Psoas muscle (tissue), 8 donors: ENCODE measurements around the gene SUSD4. TPM values are rescaled to one million over a fixed set of nuclear protein-coding genes. Genes with fewer than 3 reads are reported as not detected.

Experiments used
- ATAC-seq, 4 donors: fragments of 200-7000 bp; cut with Tn5 transposase; one replicate each; pipeline ENCODE4 v1.9.1; 2020; ENCODE audit warnings: moderate library complexity in 3 of 4, mild to moderate bottlenecking in 2 of 4
- DNase-seq, 2 donors: peaks; one replicate each; pipeline ENCODE4 v3.0.0-alpha.2; 2020
- H3K27ac ChIP-seq: fragments of 200-600 bp; one replicate; pipeline ENCODE4 v1.8.0; 2022
- H3K27me3 ChIP-seq, 3 donors: fragments of 200-600 bp in 1 of 3; one replicate each; pipeline versions ENCODE4 v1.6.1 to v1.8.0; 2013 to 2022; ENCODE audit warnings: low read length in 2 of 3, mild to moderate bottlenecking in 2 of 3, moderate library complexity in 1 of 3; ENCODE audit not compliant: insufficient read depth in 3 of 3
- H3K36me3 ChIP-seq, 2 donors: fragments of 200-600 bp in 1 of 2; one replicate each; pipeline versions ENCODE4 v1.6.1 to v1.8.0; 2013 to 2022; ENCODE audit warnings: low read depth in 1 of 2, mild to moderate bottlenecking in 1 of 2, moderate library complexity in 1 of 2; ENCODE audit not compliant: insufficient read depth in 1 of 2
- H3K4me1 ChIP-seq: fragments of 200-600 bp; one replicate; pipeline ENCODE4 v1.8.0; 2022
- H3K4me3 ChIP-seq: fragments of 200-600 bp; one replicate; pipeline ENCODE4 v1.8.0; 2022; ENCODE audit warnings: mild to moderate bottlenecking
- H3K9me3 ChIP-seq: fragments of 200-600 bp; one replicate; pipeline ENCODE4 v1.8.0; 2022
- whole genome bisulfite sequencing, 3 donors: extraction: QIAGEN DNeasy Blood & Tissue Kit; methylation state at CpG; one replicate each; pipeline versions ENCODE4 v1.1.6 to v1.1.7; 2013; 5-methylcytosine and 5-hydroxymethylcytosine counted together
- intact Hi-C, 2 donors: fragments of 100-400 bp; cut with DNase I; formaldehyde crosslinking; loops; one replicate each; pipeline versions ENCODE4 v1.11.0 to v1.14.2; 2022
- polyA plus RNA-seq, 3 donors: library from polyadenylated mRNA; stranded (reverse); fragments of 200-250 nt; gene quantifications; one replicate each; pipeline ENCODE4 v1.2.3, GENCODE V29; 2013
- total RNA-seq, 4 donors: library from RNA; stranded (reverse); fragmentation: NEBNext Ultra II Directional in 2 of 4; extraction: Animal tissue kit (Norgen Biotek cat#: 25700) in 2 of 4; gene quantifications; one replicate each; pipeline versions ENCODE4 v1.2.1 to v1.2.4, GENCODE V29; 2021 to 2023
- TF ChIP-seq, protein P1 (sequence below): fragments of 200-600 bp; IDR thresholded peaks from one replicate; pipeline ENCODE4 v1.8.0; 2022; ENCODE audit warnings: antibody characterized with exemption
- donor health status: healthy with polysubstance abuse.
- donor health status: DM: no; HTN: no; CAD: no; lungs with moderate emphysema.
- donor health status: Bipolar disorder and iron deficiency.
- donor health status: healthy.
- donor health status: DM: yes; HTN: yes; CAD: no.
- donor health status: DM: no; HTN: no; CAD: no.
- donor health status: DM: no; HTN: no; CAD: no.
- donor health status: DM: yes; HTN: yes; CAD: no.

Gene SUSD4
- total and polyA plus RNA-seq, 7 donors: 0.08 to 3.9 (median 0.21) TPM

- H3K27ac ChIP-seq: no peak overlapping the region
- intact Hi-C loops: no loop called here
- no peaks in the 10 kb centered on the region for H3K36me3 ChIP-seq
- DNase-seq (no peak), ATAC-seq (no peak)
- H3K4me1 ChIP-seq: no peaks in the 10 kb centered on the region
- H3K27me3 ChIP-seq: peaks cover 0 to 32% (median 10%) of the 10 kb centered on the region in 3 donors
- H3K9me3 ChIP-seq: no peaks in the 10 kb centered on the region
- TF ChIP-seq, protein P1, sequence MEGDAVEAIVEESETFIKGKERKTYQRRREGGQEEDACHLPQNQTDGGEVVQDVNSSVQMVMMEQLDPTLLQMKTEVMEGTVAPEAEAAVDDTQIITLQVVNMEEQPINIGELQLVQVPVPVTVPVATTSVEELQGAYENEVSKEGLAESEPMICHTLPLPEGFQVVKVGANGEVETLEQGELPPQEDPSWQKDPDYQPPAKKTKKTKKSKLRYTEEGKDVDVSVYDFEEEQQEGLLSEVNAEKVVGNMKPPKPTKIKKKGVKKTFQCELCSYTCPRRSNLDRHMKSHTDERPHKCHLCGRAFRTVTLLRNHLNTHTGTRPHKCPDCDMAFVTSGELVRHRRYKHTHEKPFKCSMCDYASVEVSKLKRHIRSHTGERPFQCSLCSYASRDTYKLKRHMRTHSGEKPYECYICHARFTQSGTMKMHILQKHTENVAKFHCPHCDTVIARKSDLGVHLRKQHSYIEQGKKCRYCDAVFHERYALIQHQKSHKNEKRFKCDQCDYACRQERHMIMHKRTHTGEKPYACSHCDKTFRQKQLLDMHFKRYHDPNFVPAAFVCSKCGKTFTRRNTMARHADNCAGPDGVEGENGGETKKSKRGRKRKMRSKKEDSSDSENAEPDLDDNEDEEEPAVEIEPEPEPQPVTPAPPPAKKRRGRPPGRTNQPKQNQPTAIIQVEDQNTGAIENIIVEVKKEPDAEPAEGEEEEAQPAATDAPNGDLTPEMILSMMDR: no peak
- no peak overlapping the region for H3K4me3 ChIP-seq
Observed at GRCh38 chr1:223390618-223391017, 26.6 kb upstream of the SUSD4 start.

GRCh38 chr1:223386013-223386412, 22.0 kb upstream of the SUSD4 start:
- no peak for ATAC-seq

DNA sequence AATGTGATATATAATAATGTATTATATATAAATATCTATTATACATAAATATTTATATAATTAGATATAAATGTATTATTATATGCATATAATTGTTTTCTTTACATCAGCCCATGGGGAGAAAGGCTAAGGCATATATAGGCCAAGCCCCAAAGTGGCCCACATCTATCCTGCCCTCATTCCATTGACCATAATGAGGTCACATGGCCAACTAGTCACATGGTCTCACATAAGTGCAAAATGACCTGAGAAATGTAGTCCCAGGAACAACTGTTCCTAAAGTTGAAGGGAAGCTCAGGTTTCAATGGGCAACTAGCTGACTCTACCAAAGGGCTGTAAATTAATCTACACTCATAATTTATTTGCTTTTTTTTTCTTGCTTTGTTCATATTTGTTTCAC, 14.8 kb upstream of the SUSD4 start:
- Histone ChIP-seq H3K36me3 (no peaks in the 10 kb centered on the region), H3K4me1 (no peaks in the 10 kb centered on the region), H3K9me3 (no peaks in the 10 kb centered on the region), H3K27ac (no peak overlapping the region), H3K4me3 (no peak overlapping the region), H3K27me3 (peaks cover 0 to 3% (median 0%) of the 10 kb centered on the region in 3 donors)
- ATAC-seq (no peak), DNase-seq (no peak)
- intact Hi-C loops: no loop called here
- TF ChIP-seq, protein P1: no peak

More at GRCh38 chr1:223386013-223386412, 22.0 kb upstream of the SUSD4 start:
- Histone ChIP-seq H3K27ac (no peak overlapping the region), H3K27me3 (peaks cover 0 to 4% (median 2%) of the 10 kb centered on the region in 3 donors), H3K36me3 (no peaks in the 10 kb centered on the region), H3K9me3 (no peaks in the 10 kb centered on the region), H3K4me3 (no peak overlapping the region), H3K4me1 (no peaks in the 10 kb centered on the region)
- intact Hi-C loops: no loop called here
- no peak for DNase-seq
- WGBS, 3 donors: 65 to 78% (median 76%) methylated on average over 2 of the region's 2 CpGs
- TF ChIP-seq, protein P1: no peak

- DNase-seq: no peak
Observed at GRCh38 chr1:223374064-223374610, 10.2 kb upstream of the SUSD4 start.

More at GRCh38 chr1:223374064-223374610, 10.2 kb upstream of the SUSD4 start:
- WGBS, 3 donors: 71 to 80% (median 74%) methylated on average over 4 of the region's 4 CpGs
- Histone ChIP-seq H3K27ac (no peak overlapping the region), H3K4me3 (no peak overlapping the region), H3K9me3 (no peaks in the 10 kb centered on the region), H3K4me1 (no peaks in the 10 kb centered on the region), H3K27me3 (peaks cover 0 to 3% (median 0%) of the 10 kb centered on the region in 3 donors), H3K36me3 (no peaks in the 10 kb centered on the region)
- TF ChIP-seq, protein P1: no peak
- intact Hi-C loops: no loop called here
- no peak for ATAC-seq
